Activated CD8-positive, alpha-beta memory T cell treated with anti-CD3 and anti-CD28 coated beads, Interleukin-2, amount 10 ng/mL, durations not matched to agents 7 days and 5 days (primary cell): Measurements from ENCODE around the gene CELA2B. TPM values are rescaled to one million over a fixed set of nuclear protein-coding genes. Genes with fewer than 3 reads are reported as not detected.

ENCODE experiments used
- ATAC-seq: fragments of 150-1000 bp; cut with Tn5 transposase; one replicate; pipeline ENCODE4 v1.10.0; 2021; ENCODE audit warnings: moderate library complexity
- CTCF ChIA-PET: fragments of 350-600 bp; sonication (Branson Sonifier 250); formaldehyde crosslinking; loops from one replicate; lab custom pipeline; 2021; ENCODE audit warnings: antibody characterized with exemption; lab: Charles Lee
- DNase-seq: peaks from one replicate; pipeline ENCODE4 v3.0.0-alpha.2; 2020
- H3K27ac Mint-ChIP-seq: one replicate; pipeline ENCODE4 v1.8.0; 2021; ENCODE audit warnings: mild to moderate bottlenecking, mixed read lengths
- H3K27me3 Mint-ChIP-seq: one replicate; pipeline ENCODE4 v1.8.0; 2021; ENCODE audit warnings: mixed read lengths
- H3K36me3 Mint-ChIP-seq: one replicate; pipeline ENCODE4 v1.8.0; 2021; ENCODE audit warnings: mild to moderate bottlenecking, mixed read lengths
- H3K4me1 Mint-ChIP-seq: one replicate; pipeline ENCODE4 v1.8.0; 2021; ENCODE audit warnings: mixed read lengths
- H3K4me3 Mint-ChIP-seq: one replicate; pipeline ENCODE4 v1.8.0; 2021; ENCODE audit warnings: mild to moderate bottlenecking, moderate library complexity, mixed read lengths
- H3K9me3 Mint-ChIP-seq: one replicate; pipeline ENCODE4 v1.8.0; 2022; ENCODE audit warnings: low read depth, mixed read lengths
- total RNA-seq, 2 experiments: library from RNA; stranded (reverse); gene quantifications; one replicate each; pipeline ENCODE4 v1.2.3, GENCODE V29; 2021

Gene CELA2B
- total RNA-seq, 2 experiments from 2014 or later = not detected

DNA sequence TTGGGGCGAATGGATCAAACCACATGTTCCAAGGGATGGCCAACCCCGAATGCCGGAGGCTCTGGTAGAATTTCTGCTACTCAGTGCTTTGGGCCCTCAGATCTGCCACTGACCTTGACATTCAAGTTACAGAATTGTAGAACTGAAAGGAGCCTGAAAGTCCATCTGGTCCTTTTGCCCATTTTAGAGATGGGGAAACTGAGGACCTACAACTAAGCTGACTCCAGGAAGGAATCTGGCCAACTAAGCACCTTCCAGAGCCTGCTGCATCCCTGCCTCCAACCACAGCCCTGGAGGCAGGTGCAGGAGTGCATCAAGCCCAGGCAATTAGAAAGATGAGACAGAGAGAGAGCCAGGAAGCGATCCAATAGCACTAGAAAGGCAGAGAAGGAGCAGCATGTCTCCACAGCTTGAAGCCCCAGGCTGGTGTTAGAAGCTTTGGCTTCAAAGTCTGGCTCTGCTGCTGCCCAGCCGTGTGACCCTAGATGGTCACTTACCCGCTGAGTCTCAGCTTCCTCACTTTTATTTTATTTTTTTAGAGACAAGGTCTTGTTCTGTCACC, 38.9 kb upstream of the CELA2B start:
- H3K4me1 Mint-ChIP-seq = no peaks in the 10 kb centered on the region
- H3K9me3 Mint-ChIP-seq = no peaks in the 10 kb centered on the region
- no peaks in the 10 kb centered on the region for H3K36me3 Mint-ChIP-seq
- no peak overlapping the region for H3K4me3 Mint-ChIP-seq
- H3K27me3 Mint-ChIP-seq = no peaks in the 10 kb centered on the region
- CTCF ChIA-PET = interaction anchor here (2.1 to 8.7 kb wide), 2 partner anchors 113 to 121 kb away, joined by 5 to 153 read pairs; no protein-coding TSS in a partner anchor
- H3K27ac Mint-ChIP-seq = no peak overlapping the region
- ATAC-seq (no peak), DNase-seq (no peak)

GRCh38 chr1:15439325-15439724, 36.6 kb upstream of the CELA2B start:
- no peak overlapping the region for H3K4me3 Mint-ChIP-seq
- H3K27ac Mint-ChIP-seq = no peak overlapping the region
- H3K36me3 Mint-ChIP-seq = no peaks in the 10 kb centered on the region
- no peak for DNase-seq
- H3K27me3 Mint-ChIP-seq = no peaks in the 10 kb centered on the region
- CTCF ChIA-PET = no interaction called here
- no peaks in the 10 kb centered on the region for H3K4me1 Mint-ChIP-seq
- no peak for ATAC-seq
- H3K9me3 Mint-ChIP-seq = no peaks in the 10 kb centered on the region

- no peaks in the 10 kb centered on the region for H3K36me3 Mint-ChIP-seq
- H3K9me3 Mint-ChIP-seq = no peaks in the 10 kb centered on the region
- H3K4me3 Mint-ChIP-seq = no peak overlapping the region
- CTCF ChIA-PET = interaction anchor here (1.3 to 1.5 kb wide), 2 partner anchors 8 to 116 kb away, joined by 3 to 4 read pairs; no protein-coding TSS in a partner anchor
- no peak overlapping the region for H3K27ac Mint-ChIP-seq
- DNase-seq = no peak
- no peak for ATAC-seq
- H3K27me3 Mint-ChIP-seq = no peaks in the 10 kb centered on the region
- peaks cover 5% of the 10 kb centered on the region for H3K4me1 Mint-ChIP-seq
These were observed 35.5 kb upstream of the CELA2B start for GRCh38 chr1:15440357-15440756.

- H3K27me3 Mint-ChIP-seq = peaks cover 5% of the 10 kb centered on the region
- no peak overlapping the region for H3K4me3 Mint-ChIP-seq
- H3K9me3 Mint-ChIP-seq = no peaks in the 10 kb centered on the region
- CTCF ChIA-PET = interaction anchor here (1.3 to 3.3 kb wide), 3 partner anchors 9 to 118 kb away, joined by 3 to 12 read pairs (median 4); no protein-coding TSS in a partner anchor
- H3K36me3 Mint-ChIP-seq = no peaks in the 10 kb centered on the region
- DNase-seq (no peak), ATAC-seq (no peak)
- H3K27ac Mint-ChIP-seq = no peak overlapping the region
- peaks cover 11% of the 10 kb centered on the region for H3K4me1 Mint-ChIP-seq
These were observed 34.7 kb upstream of the CELA2B start for GRCh38 chr1:15441247-15441646.

DNA sequence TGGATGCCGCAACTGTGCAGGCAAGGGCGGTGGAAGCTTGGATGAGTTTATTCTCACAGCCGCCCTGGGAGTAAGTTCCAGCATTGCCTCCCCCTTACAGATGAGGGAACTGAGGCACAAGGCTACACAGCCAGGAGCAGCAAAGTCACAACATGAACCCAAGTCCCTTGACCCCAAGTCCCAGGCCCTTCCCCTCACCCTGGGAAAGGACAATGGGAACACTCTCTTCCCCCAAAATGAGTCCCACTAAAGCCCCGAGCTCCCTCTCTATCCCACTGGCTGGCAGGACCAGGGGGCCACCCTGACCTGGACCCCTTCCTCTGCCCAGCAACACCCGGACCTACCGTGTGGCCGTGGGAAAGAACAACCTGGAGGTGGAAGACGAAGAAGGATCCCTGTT, 33.8 kb upstream of the CELA2B start:
- Mint-ChIP-seq H3K27me3 (peaks cover 5% of the 10 kb centered on the region), H3K9me3 (no peaks in the 10 kb centered on the region), H3K27ac (no peak overlapping the region), H3K36me3 (no peaks in the 10 kb centered on the region), H3K4me1 (peaks cover 11% of the 10 kb centered on the region), H3K4me3 (no peak overlapping the region)
- DNase-seq (no peak), ATAC-seq (no peak)
- CTCF ChIA-PET = interaction anchor here (3.3 kb wide), 1 partner anchor 119 kb away, joined by 12 read pairs; no protein-coding TSS in a partner anchor

GRCh38 chr1:15442759-15443158, 33.1 kb upstream of the CELA2B start:
- Mint-ChIP-seq H3K27ac (no peak overlapping the region), H3K27me3 (peaks cover 5% of the 10 kb centered on the region)
- CTCF ChIA-PET = interaction anchor here (1.3 to 3.3 kb wide), 2 partner anchors 11 to 120 kb away, joined by 6 to 12 read pairs; no protein-coding TSS in a partner anchor

GRCh38 chr1:15443281-15443680, 32.6 kb upstream of the CELA2B start:
- ATAC-seq (no peak), DNase-seq (no peak)
- Mint-ChIP-seq H3K27me3 (peaks cover 5% of the 10 kb centered on the region), H3K4me3 (no peak overlapping the region), H3K9me3 (no peaks in the 10 kb centered on the region), H3K36me3 (no peaks in the 10 kb centered on the region), H3K27ac (no peak overlapping the region), H3K4me1 (peaks cover 11% of the 10 kb centered on the region)
- CTCF ChIA-PET = interaction anchor here (1.3 to 3.3 kb wide), 2 partner anchors 12 to 120 kb away, joined by 6 to 12 read pairs; no protein-coding TSS in a partner anchor

More at GRCh38 chr1:15442759-15443158, 33.1 kb upstream of the CELA2B start:
- peaks cover 11% of the 10 kb centered on the region for H3K4me1 Mint-ChIP-seq
- DNase-seq (no peak), ATAC-seq (no peak)
- no peak overlapping the region for H3K4me3 Mint-ChIP-seq
- no peaks in the 10 kb centered on the region for H3K9me3 Mint-ChIP-seq
- no peaks in the 10 kb centered on the region for H3K36me3 Mint-ChIP-seq

DNA sequence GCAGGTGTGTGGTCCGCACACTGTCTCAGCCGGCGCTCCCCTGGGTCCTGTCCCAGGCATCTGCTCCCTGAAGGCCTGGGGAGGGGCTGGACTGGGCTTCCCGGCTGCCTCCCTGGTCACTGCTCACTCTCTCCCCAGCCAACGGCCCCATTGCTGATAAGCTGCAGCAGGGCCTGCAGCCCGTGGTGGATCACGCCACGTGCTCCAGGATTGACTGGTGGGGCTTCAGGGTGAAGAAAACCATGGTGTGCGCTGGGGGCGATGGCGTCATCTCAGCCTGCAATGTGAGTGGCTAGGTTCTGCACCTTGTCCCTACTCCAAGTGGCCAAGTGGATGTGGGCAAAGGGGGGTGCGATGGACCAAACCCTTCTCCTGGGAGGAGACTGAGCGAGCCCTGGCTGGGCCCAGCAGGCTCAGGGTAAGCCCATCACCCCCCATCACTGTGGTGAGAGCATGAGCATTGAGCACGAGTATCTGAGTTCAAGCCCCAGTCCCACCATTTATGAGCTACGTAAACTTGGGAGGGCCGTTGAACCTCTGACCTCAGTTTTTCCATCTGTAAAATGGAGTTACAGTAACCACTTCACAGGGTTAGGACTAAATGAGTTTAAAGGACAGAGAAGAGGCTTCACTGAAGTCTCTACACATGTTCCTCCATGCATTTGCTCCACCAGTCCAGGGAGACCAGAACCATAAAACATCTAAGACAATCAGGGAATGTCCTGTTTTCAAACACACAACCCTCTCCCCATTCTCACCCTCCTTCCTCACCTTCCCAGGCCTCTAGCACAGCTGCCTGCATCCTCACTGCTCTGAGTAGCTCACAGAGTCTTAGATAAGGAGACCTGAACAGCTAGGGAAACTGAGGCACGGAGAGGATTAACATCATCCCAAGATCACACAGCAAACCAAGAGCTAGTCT, 31.2 kb upstream of the CELA2B start:
- CTCF ChIA-PET = interaction anchor here (3.3 kb wide), 1 partner anchor 122 kb away, joined by 12 read pairs; no protein-coding TSS in a partner anchor
- no peak overlapping the region for H3K4me3 Mint-ChIP-seq
- peaks cover 6% of the 10 kb centered on the region for H3K27me3 Mint-ChIP-seq

DNA sequence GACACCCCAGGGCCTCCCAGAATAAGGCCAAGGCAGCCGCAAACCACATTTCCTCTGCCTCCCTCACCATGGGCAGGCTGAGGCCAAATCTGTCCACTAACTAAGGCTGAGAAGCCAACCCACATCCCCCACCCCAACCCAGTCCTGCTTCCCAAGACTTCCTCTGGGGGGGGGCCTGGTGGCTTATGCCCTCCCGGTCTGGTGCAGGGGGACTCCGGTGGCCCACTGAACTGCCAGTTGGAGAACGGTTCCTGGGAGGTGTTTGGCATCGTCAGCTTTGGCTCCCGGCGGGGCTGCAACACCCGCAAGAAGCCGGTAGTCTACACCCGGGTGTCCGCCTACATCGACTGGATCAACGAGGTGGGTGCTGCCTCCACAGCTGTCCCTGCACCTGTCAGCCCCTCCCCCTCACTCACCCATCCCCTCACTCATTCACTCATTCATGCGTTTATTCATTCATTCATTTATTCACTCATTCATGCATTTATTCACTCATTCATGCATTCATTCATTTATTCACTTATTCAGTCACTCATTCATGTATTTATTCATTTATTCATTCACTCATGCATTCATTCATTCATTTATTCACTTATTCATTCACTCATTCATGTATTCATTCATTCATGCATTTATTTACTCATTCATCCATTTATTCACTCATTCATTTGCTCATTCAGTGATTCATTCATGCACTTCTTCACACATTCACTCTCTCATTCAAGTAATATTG, 30.3 kb upstream of the CELA2B start:
- H3K4me1 Mint-ChIP-seq = peaks cover 11% of the 10 kb centered on the region
- CTCF ChIA-PET = no interaction called here
- no peak overlapping the region for H3K27ac Mint-ChIP-seq
- H3K36me3 Mint-ChIP-seq = no peaks in the 10 kb centered on the region
- H3K9me3 Mint-ChIP-seq = no peaks in the 10 kb centered on the region
- no peak for DNase-seq
- ATAC-seq = no peak
- H3K4me3 Mint-ChIP-seq = no peak overlapping the region
- H3K27me3 Mint-ChIP-seq = peaks cover 7% of the 10 kb centered on the region

More for the DNA sequence above, 31.2 kb upstream of the CELA2B start:
- Mint-ChIP-seq H3K4me1 (peaks cover 11% of the 10 kb centered on the region), H3K36me3 (no peaks in the 10 kb centered on the region), H3K27ac (no peak overlapping the region), H3K9me3 (no peaks in the 10 kb centered on the region)
- ATAC-seq (no peak), DNase-seq (no peak)

DNA sequence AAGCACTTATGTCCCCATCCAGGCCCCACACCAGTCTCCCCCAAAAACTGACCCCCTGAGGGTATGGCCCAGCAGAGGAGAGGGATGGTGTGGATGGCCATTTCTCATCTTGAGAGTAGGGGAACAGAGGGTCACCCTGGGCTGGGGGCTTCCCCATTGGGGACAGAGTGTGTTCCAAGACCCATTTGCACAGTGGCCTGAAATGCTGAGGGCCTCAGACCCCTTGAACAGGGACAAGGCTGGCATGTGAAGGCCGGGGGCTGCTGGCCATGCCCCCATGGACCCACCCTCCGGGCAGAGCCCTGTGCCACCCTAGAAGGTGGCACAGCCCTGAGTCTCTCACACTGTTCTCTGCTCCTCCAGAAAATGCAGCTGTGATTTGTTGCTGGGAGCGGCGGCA, 29.7 kb upstream of the CELA2B start:
- ATAC-seq (no peak), DNase-seq (no peak)
- Mint-ChIP-seq H3K27me3 (peaks cover 7% of the 10 kb centered on the region), H3K36me3 (no peaks in the 10 kb centered on the region), H3K9me3 (no peaks in the 10 kb centered on the region), H3K27ac (no peak overlapping the region), H3K4me1 (peaks cover 11% of the 10 kb centered on the region), H3K4me3 (no peak overlapping the region)
- CTCF ChIA-PET = no interaction called here

DNA sequence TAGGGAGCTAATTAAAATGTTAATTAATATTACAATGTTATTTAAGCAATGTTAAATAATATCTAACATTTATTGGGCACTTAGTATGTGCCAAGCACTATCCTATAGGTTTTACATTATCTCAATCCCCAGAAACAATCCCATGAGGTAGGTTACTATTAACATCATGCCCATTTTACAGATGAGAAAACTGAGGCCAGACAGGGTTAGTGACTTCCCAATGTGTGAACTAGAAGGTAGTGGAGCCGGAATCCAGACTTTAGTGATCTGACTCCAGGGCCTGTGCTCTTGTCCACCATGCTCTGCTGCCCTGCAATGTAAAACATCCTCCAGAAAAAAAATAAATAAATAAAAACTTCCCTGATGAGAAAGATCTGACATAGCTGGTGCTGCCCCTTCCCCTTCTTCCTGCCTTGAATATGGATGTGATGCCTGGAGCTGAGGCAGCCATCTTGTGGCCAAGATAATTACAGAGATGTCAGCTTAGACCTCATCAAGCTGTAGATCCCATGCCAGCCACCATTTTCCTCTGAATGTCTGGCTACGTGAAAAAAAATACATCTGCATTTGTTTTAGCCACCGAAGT, 26.9 kb upstream of the CELA2B start:
- CTCF ChIA-PET = interaction anchor here (0.6 to 1.5 kb wide), 3 partner anchors 14 to 1869 kb away, joined by 3 read pairs; no protein-coding TSS in a partner anchor
- ATAC-seq = no peak
- Mint-ChIP-seq H3K36me3 (no peaks in the 10 kb centered on the region), H3K9me3 (no peaks in the 10 kb centered on the region), H3K27ac (no peak overlapping the region), H3K27me3 (peaks cover 7% of the 10 kb centered on the region), H3K4me1 (peaks cover 11% of the 10 kb centered on the region), H3K4me3 (no peak overlapping the region)
- DNase-seq = no peak

- Mint-ChIP-seq H3K4me1 (peaks cover 11% of the 10 kb centered on the region), H3K9me3 (no peaks in the 10 kb centered on the region)
- CTCF ChIA-PET = interaction anchor here (1.3 kb wide), 1 partner anchor 18 kb away, joined by 3 read pairs; no protein-coding TSS in a partner anchor
These were observed 26.3 kb upstream of the CELA2B start for GRCh38 chr1:15449567-15449966.

More at GRCh38 chr1:15449567-15449966, 26.3 kb upstream of the CELA2B start:
- H3K27ac Mint-ChIP-seq = no peak overlapping the region
- ATAC-seq = no peak
- H3K36me3 Mint-ChIP-seq = no peaks in the 10 kb centered on the region
- H3K4me3 Mint-ChIP-seq = no peak overlapping the region
- peaks cover 7% of the 10 kb centered on the region for H3K27me3 Mint-ChIP-seq
- DNase-seq = no peak
